OCI-LY7 (cell line): ENCODE results near the gene ALDH9A1. TPM values are rescaled to one million over a fixed set of nuclear protein-coding genes. Genes with fewer than 3 reads are reported as not detected.

Experiments used
- BruUV-seq: library from RNA; stranded (reverse); fragments of 400-500 nt; replicated peaks from 2 replicates; lab custom pipeline; 2021; lab: Mats Ljungman, UMichigan
- CTCF ChIA-PET: fragments of 300-600 bp; sonication (Branson Sonifier 250); formaldehyde crosslinking; loops from one replicate; lab custom pipeline; 2022; ENCODE audit warnings: antibody characterized with exemption; ENCODE audit not compliant: unreplicated experiment; lab: Charles Lee
- POLR2A ChIA-PET: fragments of 300-600 bp; sonication (Branson Sonifier 250); formaldehyde crosslinking; loops from one replicate; lab custom pipeline; 2022; ENCODE audit warnings: antibody characterized with exemption; lab: Charles Lee
- DNase-seq: peaks from one replicate; pipeline ENCODE4 v3.0.0-alpha.2; 2015; ENCODE audit warnings: low spot score
- H2AFZ ChIP-seq: fragments of 200-600 bp; sonication (generic), shearing (Covaris generic); 2 replicates; pipeline ENCODE4 v1.6.1; 2014; ENCODE audit warnings: mild to moderate bottlenecking, antibody characterized with exemption, low read length, moderate library complexity
- H3K27ac ChIP-seq: fragments of 200-600 bp; sonication (generic); 2 replicates; pipeline ENCODE4 v1.5.1; 2014; ENCODE audit warnings: mixed run types, low read depth, mild to moderate bottlenecking, moderate library complexity, low read length, inconsistent platforms; ENCODE audit not compliant: poor library complexity, severe bottlenecking
- H3K36me3 ChIP-seq: fragments of 200-600 bp; sonication (generic); 2 replicates; pipeline ENCODE4 v1.6.1; 2014; ENCODE audit warnings: mild to moderate bottlenecking, antibody characterized with exemption, low read length, moderate library complexity, mixed read lengths; ENCODE audit not compliant: insufficient read depth
- H3K4me1 ChIP-seq: fragments of 200-600 bp; sonication (generic); 2 replicates; pipeline ENCODE4 v1.5.1; 2014; ENCODE audit warnings: mild to moderate bottlenecking, low read length; ENCODE audit not compliant: insufficient read depth, poor library complexity, severe bottlenecking
- H3K4me2 ChIP-seq: fragments of 200-600 bp; sonication (generic); 2 replicates; pipeline ENCODE4 v1.6.1; 2014; ENCODE audit warnings: mild to moderate bottlenecking, low read length
- H3K4me3 ChIP-seq: fragments of 200-600 bp; sonication (generic); 2 replicates; pipeline ENCODE4 v1.5.1; 2014; ENCODE audit warnings: mild to moderate bottlenecking, low read depth, low read length; ENCODE audit not compliant: poor library complexity, severe bottlenecking
- H3K79me2 ChIP-seq: fragments of 200-600 bp; sonication (generic); 2 replicates; pipeline ENCODE4 v1.6.1; 2016; ENCODE audit warnings: low read depth, mild to moderate bottlenecking, low read length, moderate library complexity, mixed read lengths; ENCODE audit not compliant: insufficient read depth
- H3K9me2 ChIP-seq: fragments of 200-600 bp; sonication (generic); 2 replicates; pipeline ENCODE4 v1.6.1; 2016; ENCODE audit warnings: mild to moderate bottlenecking, low read length, mixed read lengths; ENCODE audit not compliant: insufficient read depth
- H3K9me3 ChIP-seq: fragments of 200-600 bp; sonication (generic); 2 replicates; pipeline ENCODE4 v1.6.1; 2014; ENCODE audit warnings: mild to moderate bottlenecking, mixed run types, low read length, mixed read lengths
- H4K20me1 ChIP-seq: fragments of 200-600 bp; sonication (generic); 2 replicates; pipeline ENCODE4 v1.6.1; 2014; ENCODE audit warnings: mild to moderate bottlenecking, antibody characterized with exemption, low read length, moderate library complexity, mixed read lengths; ENCODE audit not compliant: insufficient read depth
- CTCF ChIP-seq: fragments of 200-600 bp; sonication (generic); conservative IDR thresholded peaks from 2 replicates; pipeline ENCODE4 v1.5.1; 2014; ENCODE audit warnings: mild to moderate bottlenecking, antibody characterized with exemption, low read length, moderate library complexity, mixed read lengths
- EZH2phosphoT487 ChIP-seq: fragments of 200-600 bp; sonication (generic); IDR thresholded peaks from 2 replicates; pipeline ENCODE4 v1.6.1; 2018; ENCODE audit warnings: low read depth, borderline replicate concordance, mild to moderate bottlenecking, mixed run types, antibody characterized with exemption, low read length, moderate library complexity, mixed read lengths
- intact Hi-C: fragments of 100-400 bp; cut with micrococcal nuclease; formaldehyde crosslinking; loops from one replicate; pipeline ENCODE4 v1.10.0; 2022; ENCODE audit not compliant: unreplicated experiment
- total RNA-seq, 2 experiments: library from RNA; depleted of rRNA in 1 of 2; stranded (reverse); fragments of >200 nt in 1 of 2; shearing (Covaris generic) in 1 of 2; gene quantifications; 2 replicates each; pipeline ENCODE4 v1.2.3, GENCODE V29; 2014 to 2022

Gene ALDH9A1
- total RNA-seq, 2 experiments from 2014 or later: 32.1 to 36.0 TPM

GRCh38 chr1:165619647-165620151, 78.7 kb downstream of the ALDH9A1 start:
- TF ChIP-seq CTCF (no peak), EZH2phosphoT487 (no peak)
- ChIA-PET CTCF (no interaction called here), POLR2A (interaction anchor here (0.7 kb wide), 1 partner anchor 227 kb away, joined by 3 read pairs; no protein-coding TSS in a partner anchor)
- Histone ChIP-seq H3K4me2 (no peak overlapping the region), H3K9me3 (peaks cover 4% of the 10 kb centered on the region; the same call in 1 of the 2 replicates), H3K36me3 (no peaks in the 10 kb centered on the region), H3K9me2 (no peaks in the 10 kb centered on the region), H3K4me3 (no peak overlapping the region), H3K79me2 (no peaks in the 10 kb centered on the region), H3K4me1 (no peaks in the 10 kb centered on the region), H4K20me1 (no peaks in the 10 kb centered on the region), H3K27ac (no peak overlapping the region), H2AFZ (no peak overlapping the region)
- intact Hi-C loops: no loop called here
- BruUV-seq: no TSS peak
- no peak for DNase-seq

- Histone ChIP-seq H3K4me3 (no peak overlapping the region), H3K36me3 (no peaks in the 10 kb centered on the region), H3K79me2 (no peaks in the 10 kb centered on the region), H2AFZ (no peak overlapping the region), H3K4me1 (peaks cover 9% of the 10 kb centered on the region), H3K9me3 (peaks cover 4% of the 10 kb centered on the region; the same call in 1 of the 2 replicates), H3K9me2 (no peaks in the 10 kb centered on the region), H3K27ac (no peak overlapping the region), H4K20me1 (no peaks in the 10 kb centered on the region), H3K4me2 (no peak overlapping the region)
- TF ChIP-seq CTCF (no peak), EZH2phosphoT487 (no peak)
- BruUV-seq: no TSS peak
- intact Hi-C loops: no loop called here
- no peak for DNase-seq
- CTCF ChIA-PET: no interaction called here
- POLR2A ChIA-PET: no interaction called here
Measured at GRCh38 chr1:165616987-165617546, 81.3 kb downstream of the ALDH9A1 start.

GRCh38 chr1:165616054-165616612, 82.2 kb downstream of the ALDH9A1 start:
- no TSS peak for BruUV-seq
- no peak overlapping the region for H3K4me3 ChIP-seq

More at GRCh38 chr1:165616054-165616612, 82.2 kb downstream of the ALDH9A1 start:
- TF ChIP-seq EZH2phosphoT487 (no peak), CTCF (no peak)
- H3K4me1 ChIP-seq: peaks cover 17% of the 10 kb centered on the region
- H3K36me3 ChIP-seq: no peaks in the 10 kb centered on the region
- no peak overlapping the region for H3K4me2 ChIP-seq
- no peak overlapping the region for H2AFZ ChIP-seq
- intact Hi-C loops: no loop called here
- H3K27ac ChIP-seq: no peak overlapping the region
- H3K9me3 ChIP-seq: peaks cover 4% of the 10 kb centered on the region; the same call in 1 of the 2 replicates
- no peaks in the 10 kb centered on the region for H3K9me2 ChIP-seq
- no peak for DNase-seq
- no peaks in the 10 kb centered on the region for H3K79me2 ChIP-seq
- no peaks in the 10 kb centered on the region for H4K20me1 ChIP-seq
- POLR2A ChIA-PET: interaction anchor here (1.1 kb wide), 1 partner anchor 18 kb away, joined by 3 read pairs; no protein-coding TSS in a partner anchor
- CTCF ChIA-PET: no interaction called here
